RWPE2 (cell line): ENCODE results near the gene TACR2.
A peak's percentile ranks its signal among the peaks of the same experiment; 100 is the strongest.

Experiments
- ATAC-seq: fragments of 200-7000 bp; cut with Tn5 transposase; 3 replicates; pipeline ENCODE4 v1.9.1; 2021; ENCODE audit warnings: low read depth
- DNase-seq: peaks from one replicate; pipeline ENCODE4 v3.0.0-alpha.2; 2020; ENCODE audit warnings: low spot score
- H3K27ac ChIP-seq: fragments of 450-650 bp; 2 replicates; pipeline ENCODE4 v1.5.1; 2017; ENCODE audit warnings: mild to moderate bottlenecking; ENCODE audit not compliant: poor library complexity, severe bottlenecking
- H3K27me3 ChIP-seq: fragments of 250-450 bp; sonication (Bioruptor Pico); 2 replicates; pipeline ENCODE4 v1.5.1; 2021; ENCODE audit warnings: mild to moderate bottlenecking, moderate library complexity; ENCODE audit not compliant: insufficient read depth, poor library complexity, severe bottlenecking
- H3K36me3 ChIP-seq: fragments of 250-450 bp; sonication (Bioruptor Pico); 2 replicates; pipeline ENCODE4 v1.5.1; 2020; ENCODE audit warnings: low read depth, mild to moderate bottlenecking, moderate library complexity
- H3K4me1 ChIP-seq: fragments of 250-450 bp; sonication (Bioruptor Pico); 2 replicates; pipeline ENCODE4 v1.5.1; 2021; ENCODE audit warnings: mild to moderate bottlenecking, moderate library complexity; ENCODE audit not compliant: insufficient read depth, poor library complexity, severe bottlenecking
- H3K4me3 ChIP-seq: fragments of 250-450 bp; sonication (Bioruptor Pico); 2 replicates; pipeline ENCODE4 v1.5.1; 2021; ENCODE audit warnings: mild to moderate bottlenecking, moderate library complexity; ENCODE audit not compliant: severe bottlenecking
- H3K9me3 ChIP-seq: fragments of 250-450 bp; sonication (Bioruptor Pico); 2 replicates; pipeline ENCODE4 v1.5.1; 2021; ENCODE audit warnings: mild to moderate bottlenecking, moderate library complexity; ENCODE audit not compliant: severe bottlenecking
- TF ChIP-seq, protein P1 (sequence below): fragments of 450-650 bp; IDR thresholded peaks from one replicate; pipeline ENCODE4 v1.5.1; 2017; ENCODE audit warnings: mild to moderate bottlenecking, moderate library complexity; ENCODE audit not compliant: poor library complexity, severe bottlenecking

TACR2 gene

DNA sequence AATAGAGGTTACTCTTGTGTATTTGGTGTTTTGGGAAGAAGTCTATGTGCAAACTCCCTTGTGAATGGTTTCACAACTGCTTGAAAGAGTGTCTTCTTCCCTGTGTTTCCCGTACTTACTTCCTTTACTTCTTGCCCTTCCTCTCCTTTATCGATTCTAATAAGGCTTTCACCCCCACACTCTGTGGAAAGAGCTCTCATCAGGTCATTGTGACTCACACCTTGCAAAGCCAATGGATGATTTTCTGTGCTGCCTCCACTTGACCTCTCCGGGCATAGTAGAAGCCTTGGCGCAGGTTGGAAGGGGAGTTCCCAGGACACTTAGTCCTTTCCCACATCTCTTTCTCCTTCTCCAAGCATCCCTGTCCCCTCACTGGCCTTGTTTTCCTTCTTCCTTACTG is 28.3 kb upstream of the TACR2 start:
- no peaks in the 10 kb centered on the region for H3K9me3 ChIP-seq
- TF ChIP-seq, protein P1, sequence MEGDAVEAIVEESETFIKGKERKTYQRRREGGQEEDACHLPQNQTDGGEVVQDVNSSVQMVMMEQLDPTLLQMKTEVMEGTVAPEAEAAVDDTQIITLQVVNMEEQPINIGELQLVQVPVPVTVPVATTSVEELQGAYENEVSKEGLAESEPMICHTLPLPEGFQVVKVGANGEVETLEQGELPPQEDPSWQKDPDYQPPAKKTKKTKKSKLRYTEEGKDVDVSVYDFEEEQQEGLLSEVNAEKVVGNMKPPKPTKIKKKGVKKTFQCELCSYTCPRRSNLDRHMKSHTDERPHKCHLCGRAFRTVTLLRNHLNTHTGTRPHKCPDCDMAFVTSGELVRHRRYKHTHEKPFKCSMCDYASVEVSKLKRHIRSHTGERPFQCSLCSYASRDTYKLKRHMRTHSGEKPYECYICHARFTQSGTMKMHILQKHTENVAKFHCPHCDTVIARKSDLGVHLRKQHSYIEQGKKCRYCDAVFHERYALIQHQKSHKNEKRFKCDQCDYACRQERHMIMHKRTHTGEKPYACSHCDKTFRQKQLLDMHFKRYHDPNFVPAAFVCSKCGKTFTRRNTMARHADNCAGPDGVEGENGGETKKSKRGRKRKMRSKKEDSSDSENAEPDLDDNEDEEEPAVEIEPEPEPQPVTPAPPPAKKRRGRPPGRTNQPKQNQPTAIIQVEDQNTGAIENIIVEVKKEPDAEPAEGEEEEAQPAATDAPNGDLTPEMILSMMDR = no peak
- no peak for ATAC-seq
- H3K4me1 ChIP-seq = peaks cover 38% of the 10 kb centered on the region
- H3K36me3 ChIP-seq = no peaks in the 10 kb centered on the region
- no peak for DNase-seq
- no peaks in the 10 kb centered on the region for H3K27me3 ChIP-seq
- no peak overlapping the region for H3K4me3 ChIP-seq
- H3K27ac ChIP-seq = peak overlapping the region; percentile 90

- H3K27ac ChIP-seq = no peak overlapping the region
- ATAC-seq (no peak), DNase-seq (no peak)
- H3K27me3 ChIP-seq = no peaks in the 10 kb centered on the region
- TF ChIP-seq, protein P1 = no peak
- H3K4me1 ChIP-seq = peaks cover 48% of the 10 kb centered on the region
- H3K9me3 ChIP-seq = no peaks in the 10 kb centered on the region
- no peak overlapping the region for H3K4me3 ChIP-seq
- H3K36me3 ChIP-seq = no peaks in the 10 kb centered on the region
Observed at GRCh38 chr10:69443354-69443753, 26.6 kb upstream of the TACR2 start.

DNA sequence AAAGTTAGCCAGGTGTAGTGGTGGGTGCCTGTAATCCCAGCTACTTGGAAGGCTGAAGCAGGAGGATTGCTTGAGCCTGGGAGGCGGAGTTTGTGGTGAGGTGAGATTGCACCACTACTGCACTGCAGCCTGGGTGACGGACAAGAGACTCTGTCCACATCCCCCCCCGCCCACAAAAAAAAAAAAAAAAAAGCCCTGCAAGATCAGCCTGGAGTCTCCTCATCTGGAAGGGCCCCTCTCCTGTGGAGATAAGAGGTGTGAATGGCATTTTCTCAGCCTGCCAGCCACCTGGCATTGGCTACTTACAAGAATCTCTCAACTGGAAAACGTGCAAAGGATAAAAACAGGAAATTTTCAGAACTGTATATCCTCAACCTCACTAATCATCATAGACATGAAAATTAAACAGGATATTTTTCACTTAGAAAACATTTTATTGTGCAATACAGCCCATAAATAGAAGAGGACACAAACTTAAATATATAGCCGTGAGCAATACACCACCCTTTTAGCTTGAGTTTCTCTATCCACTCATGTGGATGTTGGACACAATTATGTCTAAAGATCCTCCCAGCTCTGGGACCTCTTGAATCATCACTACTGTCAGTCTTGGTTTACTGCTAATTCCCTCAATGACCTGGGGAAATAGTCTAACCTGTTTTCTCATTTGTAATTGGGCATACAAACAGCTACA is 23.2 kb upstream of the TACR2 start:
- ATAC-seq (peak; percentile 67), DNase-seq (no peak)
- Histone ChIP-seq H3K9me3 (no peaks in the 10 kb centered on the region), H3K27ac (peak overlapping the region; percentile 91), H3K36me3 (no peaks in the 10 kb centered on the region), H3K4me1 (peaks cover 31% of the 10 kb centered on the region), H3K4me3 (no peak overlapping the region), H3K27me3 (no peaks in the 10 kb centered on the region)
- TF ChIP-seq, protein P1 = no peak

DNA sequence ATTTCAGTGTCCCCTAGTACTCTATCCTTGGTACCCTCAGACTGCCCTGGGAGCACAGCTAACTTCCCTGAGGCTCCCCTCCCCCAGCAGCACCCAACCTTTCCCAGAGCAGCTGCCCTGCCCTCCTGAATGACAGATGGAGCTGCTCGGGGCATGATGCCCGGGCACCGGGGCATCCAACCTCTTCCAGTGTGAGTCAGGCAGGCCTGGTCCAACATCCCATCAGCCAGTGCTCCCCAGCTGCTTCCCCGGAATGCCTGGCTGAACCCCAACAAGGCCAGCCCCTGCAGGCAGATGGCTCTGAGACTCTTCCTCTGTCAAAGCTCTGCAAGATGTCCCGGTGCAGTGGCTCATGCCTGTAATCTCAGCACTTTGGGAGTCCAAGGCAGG is 22.6 kb upstream of the TACR2 start:
- peak; percentile 73 for ATAC-seq
- no peaks in the 10 kb centered on the region for H3K36me3 ChIP-seq
- peak overlapping the region; percentile 91 for H3K27ac ChIP-seq
- TF ChIP-seq, protein P1 = no peak
- peaks cover 31% of the 10 kb centered on the region for H3K4me1 ChIP-seq
- no peaks in the 10 kb centered on the region for H3K27me3 ChIP-seq
- peak; percentile 91 for DNase-seq
- H3K9me3 ChIP-seq = no peaks in the 10 kb centered on the region
- no peak overlapping the region for H3K4me3 ChIP-seq
